HepG2 (cell line): ENCODE results near the gene MRPL10. TPM values are rescaled to one million over a fixed set of nuclear protein-coding genes. Genes with fewer than 3 reads are reported as not detected.

ENCODE experiments used
- ATAC-seq: fragments of 200-7000 bp; cut with Tn5 transposase; 3 replicates; pipeline ENCODE4 v1.9.1; 2020; ENCODE audit warnings: mild to moderate bottlenecking, moderate library complexity
- BruUV-seq: library from RNA; stranded (reverse); fragments of 400-500 nt; replicated peaks from 2 replicates; lab custom pipeline; 2021; lab: Mats Ljungman, UMichigan
- CTCF ChIA-PET: fragments of 300-600 bp; formaldehyde crosslinking; extraction: SDS; loops from one replicate; lab custom pipeline; 2021; ENCODE audit warnings: low total read pairs, inconsistent platforms, low intra/inter-chr PET ratio; lab: Yijun Ruan, JAX
- POLR2A ChIA-PET: fragments of 350-600 bp; sonication (Branson Sonifier 250); formaldehyde crosslinking; loops from one replicate; lab custom pipeline; 2020; ENCODE audit warnings: antibody characterized with exemption, inconsistent platforms; lab: Yijun Ruan, JAX
- DNase-seq: peaks from one replicate; pipeline ENCODE4 v3.0.0-alpha.2; 2015; ENCODE audit warnings: low spot score
- FAIRE-seq: peaks from 3 replicates; lab custom pipeline; 2011; peaks lifted over from hg19 to GRCh38; lab: Jason Lieb, UNC
- H2AFZ ChIP-seq: one replicate; pipeline ENCODE4 v1.6.1; 2011; ENCODE audit warnings: low read length, inconsistent platforms
- H3K27ac ChIP-seq: fragments of 300-600 bp; 3 replicates; pipeline ENCODE4 v1.8.0; 2011; ENCODE audit warnings: mixed run types, mild to moderate bottlenecking, mixed read lengths, low read length, inconsistent platforms; ENCODE audit not compliant: insufficient read depth; ENCODE audit errors: extremely low read length
- H3K27me3 ChIP-seq, 2 experiments: fragments of 200-600 bp in 1 of 2; 2 replicates in 1 of 2; 3 replicates in 1 of 2; pipeline versions ENCODE4 v1.6.0 to v1.8.0; 2011; ENCODE audit warnings: low read length in 2 of 2, mild to moderate bottlenecking in 2 of 2, moderate library complexity in 2 of 2, inconsistent platforms in 1 of 2; ENCODE audit not compliant: insufficient read depth in 2 of 2, control insufficient read depth in 1 of 2
- H3K36me3 ChIP-seq, 2 experiments: fragments of 200-600 bp in 1 of 2; replicated peaks in 1 of 2; 2 replicates in 1 of 2; 3 replicates in 1 of 2; pipeline versions ENCODE4 v1.5.1 to v1.8.0; 2011; ENCODE audit warnings: low read length in 2 of 2, inconsistent platforms in 1 of 2; ENCODE audit not compliant: insufficient read depth in 2 of 2, control insufficient read depth in 1 of 2
- H3K4me1 ChIP-seq: 2 replicates; pipeline ENCODE4 v1.5.1; 2012; ENCODE audit warnings: low read length, inconsistent platforms; ENCODE audit not compliant: insufficient read depth
- H3K4me2 ChIP-seq: 2 replicates; pipeline ENCODE4 v1.6.0; 2011; ENCODE audit warnings: low read depth, low read length, inconsistent platforms
- H3K4me3 ChIP-seq, 3 experiments: fragments of 200-600 bp in 1 of 3; sonication (generic), shearing (Covaris generic) in 1 of 3; replicated peaks in 1 of 3; 2 replicates each; pipeline ENCODE4 v1.5.1; 2011 to 2016; ENCODE audit warnings: low read length in 3 of 3, inconsistent platforms in 2 of 3, low read depth in 2 of 3, mild to moderate bottlenecking in 2 of 3, control low read depth in 1 of 3, mixed read lengths in 1 of 3; ENCODE audit not compliant: insufficient read depth in 1 of 3
- H3K79me2 ChIP-seq: one replicate; pipeline ENCODE4 v1.6.1; 2011; ENCODE audit warnings: low read length, inconsistent platforms; ENCODE audit not compliant: insufficient read depth
- H3K9ac ChIP-seq: 2 replicates; pipeline ENCODE4 v1.6.0; 2011; ENCODE audit warnings: mild to moderate bottlenecking, low read depth, low read length, inconsistent platforms; ENCODE audit not compliant: insufficient read depth
- H3K9me3 ChIP-seq: 2 replicates; pipeline ENCODE4 v1.5.1; 2012; ENCODE audit warnings: mild to moderate bottlenecking, low read length
- H4K20me1 ChIP-seq: 2 replicates; pipeline ENCODE4 v1.6.0; 2011; ENCODE audit warnings: inconsistent platforms, mild to moderate bottlenecking, low read length, moderate library complexity; ENCODE audit not compliant: insufficient read depth
- MIER3 ChIP-seq: IDR thresholded peaks from 2 replicates; pipeline ENCODE4 v1.6.1; 2016; ENCODE audit warnings: missing compliant biosample characterization, borderline replicate concordance
- MYC ChIP-seq: sonication (generic); formaldehyde crosslinking; IDR thresholded peaks from 2 replicates; pipeline ENCODE4 v1.9.0; 2021; ENCODE audit warnings: missing genetic modification reagents, borderline replicate concordance
- ZBTB7A ChIP-seq: sonication (generic); formaldehyde crosslinking; IDR thresholded peaks from 2 replicates; pipeline ENCODE4 v1.8.0; 2022; ENCODE audit warnings: mild to moderate bottlenecking, missing genetic modification reagents
- ZBTB7B ChIP-seq: sonication (generic); formaldehyde crosslinking; IDR thresholded peaks from 2 replicates; pipeline ENCODE4 v1.4.0; 2020; ENCODE audit warnings: missing genetic modification reagents
- ZEB1 ChIP-seq: IDR thresholded peaks from 2 replicates; pipeline ENCODE4 v1.6.1; 2012; ENCODE audit warnings: mild to moderate bottlenecking, low read depth, inconsistent platforms; ENCODE audit not compliant: insufficient replicate concordance
- WGBS: methylation state at CpG from one replicate; pipeline ENCODE4 v1.1.6; 2017; ENCODE audit warnings: low lambda C conversion rate; 5-methylcytosine and 5-hydroxymethylcytosine counted together
- in situ Hi-C: cut with HindIII; loops from 2 replicates; pipeline ENCODE4 v1.10.0; 2017; ENCODE audit warnings: low pct_unique_long_range_greater_than_20kb; ENCODE audit not compliant: extremely low pct_ligation_motif_present
- intact Hi-C: fragments of 100-400 bp; cut with micrococcal nuclease; formaldehyde crosslinking; loops from one replicate; pipeline ENCODE4 v1.10.0; 2022; ENCODE audit not compliant: unreplicated experiment
- polyA plus RNA-seq, 8 experiments: library from polyadenylated mRNA; depleted of rRNA in 3 of 8; stranded (reverse) in 7 of 8; unstranded in 1 of 8; fragments of >200 nt; fragmentation: Illumina TruSeq in 4 of 8; extraction: Trizol in 4 of 8; gene quantifications; 2 replicates each; pipeline versions ENCODE4 v1.2.1 to v1.2.3, GENCODE V29; 2011 to 2016; ENCODE audit warnings: low read depth in 4 of 8, missing spikeins in 1 of 8, mixed read lengths in 1 of 8; ENCODE audit not compliant: insufficient read depth in 1 of 8
- total RNA-seq, 5 experiments: library from RNA; depleted of rRNA; stranded (reverse); fragments of >200 nt; fragmentation: Illumina TruSeq; extraction: Trizol; gene quantifications; 2 replicates each; pipeline ENCODE4 v1.2.3, GENCODE V29; 2016; ENCODE audit warnings: low read depth in 1 of 5
- TF ChIP-seq, protein P1 (sequence below): sonication (generic); formaldehyde crosslinking; IDR thresholded peaks from 2 replicates; pipeline ENCODE4 v1.5.0; 2020; ENCODE audit warnings: mild to moderate bottlenecking, missing genetic modification reagents, moderate library complexity
- TF ChIP-seq, protein P2 (sequence below): sonication (generic); formaldehyde crosslinking; IDR thresholded peaks from 2 replicates; pipeline ENCODE4 v1.4.0; 2020; ENCODE audit warnings: missing genetic modification reagents
- TF ChIP-seq, protein P3 (sequence below): IDR thresholded peaks from 2 replicates; pipeline ENCODE4 v1.6.1; 2016; ENCODE audit warnings: low read depth

Gene MRPL10
- total and polyA plus RNA-seq, 2 of the 13 experiments (the other 11 are each of a cell fraction or from before 2014, with no cell fraction given): 56.7 to 149 TPM

DNA sequence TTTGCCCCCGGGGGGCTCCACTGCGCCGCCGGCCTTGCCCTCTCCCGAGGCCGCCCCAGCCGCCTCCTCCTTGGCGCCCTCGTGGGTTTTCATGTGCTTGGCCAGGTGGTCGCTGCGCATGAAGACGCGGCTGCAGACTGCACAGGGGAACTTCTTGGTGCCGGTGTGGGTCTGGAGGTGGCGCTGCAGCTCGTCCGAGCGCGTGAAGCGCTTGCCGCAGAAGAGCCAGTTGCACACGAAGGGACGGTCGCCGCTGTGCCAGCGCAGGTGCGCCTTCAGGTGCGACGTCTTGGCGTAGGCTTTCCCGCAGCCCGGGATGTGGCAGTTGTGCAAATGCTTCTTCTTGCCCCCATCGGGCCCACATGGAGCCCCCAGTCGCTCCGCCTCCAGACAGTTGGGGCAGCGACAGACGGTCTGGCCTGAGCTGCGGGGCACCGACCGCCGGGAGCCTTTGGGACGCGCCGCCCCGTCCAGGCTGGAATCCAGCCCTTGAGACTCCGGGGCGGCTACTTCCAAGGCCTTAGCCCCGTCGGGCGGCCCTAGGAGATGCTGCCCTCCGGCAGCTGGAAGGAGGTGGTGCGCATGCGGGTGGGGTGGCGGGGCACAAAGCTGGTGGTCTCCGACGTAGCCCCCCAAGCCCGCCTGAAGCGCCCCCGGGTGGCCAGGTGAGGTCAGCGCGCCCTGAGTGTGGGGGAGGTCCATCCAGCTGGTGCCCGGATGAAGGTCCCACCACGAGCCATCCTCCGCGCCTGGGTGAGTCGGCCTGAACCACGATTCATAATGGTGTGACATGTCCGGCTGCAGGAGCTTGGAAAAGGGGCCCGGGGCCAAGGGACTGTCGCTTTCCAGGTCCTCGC is 16.2 kb upstream of the MRPL10 start:
- no peak for DNase-seq
- in situ Hi-C loops: no loop called here
- BruUV-seq: no TSS peak
- ChIA-PET CTCF (no interaction called here), POLR2A (interaction anchor here (1.0 kb wide), 1 partner anchor 48 kb away, joined by 3 read pairs; the partner anchor contains the start of gene SP2)
- H3K4me3 ChIP-seq: no peak overlapping the region
- H3K27me3 ChIP-seq: peaks cover 12 to 39% of the 10 kb centered on the region in 2 experiments
- no peaks in the 10 kb centered on the region for H3K79me2 ChIP-seq
- H3K9ac ChIP-seq: no peak overlapping the region
- H3K4me2 ChIP-seq: no peak overlapping the region
- no peak for TF ChIP-seq MIER3 (CRISPR knock-in tag)
- TF ChIP-seq ZBTB7A (CRISPR knock-in tag): peak; percentile 37; the same call in 1 of the 2 replicates
- peak; percentile 69 for TF ChIP-seq ZEB1
- TF ChIP-seq, protein P1, sequence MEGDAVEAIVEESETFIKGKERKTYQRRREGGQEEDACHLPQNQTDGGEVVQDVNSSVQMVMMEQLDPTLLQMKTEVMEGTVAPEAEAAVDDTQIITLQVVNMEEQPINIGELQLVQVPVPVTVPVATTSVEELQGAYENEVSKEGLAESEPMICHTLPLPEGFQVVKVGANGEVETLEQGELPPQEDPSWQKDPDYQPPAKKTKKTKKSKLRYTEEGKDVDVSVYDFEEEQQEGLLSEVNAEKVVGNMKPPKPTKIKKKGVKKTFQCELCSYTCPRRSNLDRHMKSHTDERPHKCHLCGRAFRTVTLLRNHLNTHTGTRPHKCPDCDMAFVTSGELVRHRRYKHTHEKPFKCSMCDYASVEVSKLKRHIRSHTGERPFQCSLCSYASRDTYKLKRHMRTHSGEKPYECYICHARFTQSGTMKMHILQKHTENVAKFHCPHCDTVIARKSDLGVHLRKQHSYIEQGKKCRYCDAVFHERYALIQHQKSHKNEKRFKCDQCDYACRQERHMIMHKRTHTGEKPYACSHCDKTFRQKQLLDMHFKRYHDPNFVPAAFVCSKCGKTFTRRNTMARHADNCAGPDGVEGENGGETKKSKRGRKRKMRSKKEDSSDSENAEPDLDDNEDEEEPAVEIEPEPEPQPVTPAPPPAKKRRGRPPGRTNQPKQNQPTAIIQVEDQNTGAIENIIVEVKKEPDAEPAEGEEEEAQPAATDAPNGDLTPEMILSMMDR: peak; percentile 58
- TF ChIP-seq, protein P2, sequence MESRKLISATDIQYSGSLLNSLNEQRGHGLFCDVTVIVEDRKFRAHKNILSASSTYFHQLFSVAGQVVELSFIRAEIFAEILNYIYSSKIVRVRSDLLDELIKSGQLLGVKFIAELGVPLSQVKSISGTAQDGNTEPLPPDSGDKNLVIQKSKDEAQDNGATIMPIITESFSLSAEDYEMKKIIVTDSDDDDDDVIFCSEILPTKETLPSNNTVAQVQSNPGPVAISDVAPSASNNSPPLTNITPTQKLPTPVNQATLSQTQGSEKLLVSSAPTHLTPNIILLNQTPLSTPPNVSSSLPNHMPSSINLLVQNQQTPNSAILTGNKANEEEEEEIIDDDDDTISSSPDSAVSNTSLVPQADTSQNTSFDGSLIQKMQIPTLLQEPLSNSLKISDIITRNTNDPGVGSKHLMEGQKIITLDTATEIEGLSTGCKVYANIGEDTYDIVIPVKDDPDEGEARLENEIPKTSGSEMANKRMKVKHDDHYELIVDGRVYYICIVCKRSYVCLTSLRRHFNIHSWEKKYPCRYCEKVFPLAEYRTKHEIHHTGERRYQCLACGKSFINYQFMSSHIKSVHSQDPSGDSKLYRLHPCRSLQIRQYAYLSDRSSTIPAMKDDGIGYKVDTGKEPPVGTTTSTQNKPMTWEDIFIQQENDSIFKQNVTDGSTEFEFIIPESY (CRISPR knock-in tag): peak; percentile 44
- no peak for TF ChIP-seq MYC (CRISPR knock-in tag)
- peak; percentile 78; the same call in 1 of the 2 replicates for TF ChIP-seq ZBTB7B (CRISPR knock-in tag)
- TF ChIP-seq, protein P3, sequence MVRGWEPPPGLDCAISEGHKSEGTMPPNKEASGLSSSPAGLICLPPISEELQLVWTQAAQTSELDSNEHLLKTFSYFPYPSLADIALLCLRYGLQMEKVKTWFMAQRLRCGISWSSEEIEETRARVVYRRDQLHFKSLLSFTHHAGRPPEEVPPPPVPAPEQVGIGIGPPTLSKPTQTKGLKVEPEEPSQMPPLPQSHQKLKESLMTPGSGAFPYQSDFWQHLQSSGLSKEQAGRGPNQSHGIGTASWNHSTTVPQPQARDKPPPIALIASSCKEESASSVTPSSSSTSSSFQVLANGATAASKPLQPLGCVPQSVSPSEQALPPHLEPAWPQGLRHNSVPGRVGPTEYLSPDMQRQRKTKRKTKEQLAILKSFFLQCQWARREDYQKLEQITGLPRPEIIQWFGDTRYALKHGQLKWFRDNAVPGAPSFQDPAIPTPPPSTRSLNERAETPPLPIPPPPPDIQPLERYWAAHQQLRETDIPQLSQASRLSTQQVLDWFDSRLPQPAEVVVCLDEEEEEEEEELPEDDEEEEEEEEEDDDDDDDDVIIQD (CRISPR knock-in tag): no peak
- no peak for FAIRE-seq
- H4K20me1 ChIP-seq: no peaks in the 10 kb centered on the region
- no peak overlapping the region for H3K27ac ChIP-seq
- no peaks in the 10 kb centered on the region for H3K9me3 ChIP-seq
- no peak for ATAC-seq
- intact Hi-C loops: no loop called here
- WGBS: 67% methylated on average over 48 of the region's 71 CpGs
- H3K36me3 ChIP-seq: no peaks in the 10 kb centered on the region
- H3K4me1 ChIP-seq: peaks cover 35% of the 10 kb centered on the region
- no peak overlapping the region for H2AFZ ChIP-seq
